Fibroblast of skin of scalp (primary cell): ENCODE results near the gene CDH19. TPM values are rescaled to one million over a fixed set of nuclear protein-coding genes. Genes with fewer than 3 reads are reported as not detected.
A peak's percentile ranks its signal among the peaks of the same experiment; 100 is the strongest.

ENCODE experiments used
- DNase-seq: peaks from one replicate; pipeline ENCODE4 v3.0.0-alpha.2; 2013
- polyA plus RNA-seq, 2 experiments: library from polyadenylated mRNA; unstranded; fragments of 120-200 nt; gene quantifications; one replicate each; pipeline ENCODE4 v1.2.1, GENCODE V29; 2013; ENCODE audit not compliant: insufficient read length in 2 of 2

Gene CDH19
- polyA plus RNA-seq (2013, experiment 1 of 2; ENCODE audit: insufficient read length), result not detected
- polyA plus RNA-seq (2013, experiment 2 of 2; ENCODE audit: insufficient read length), result 0.12 TPM

GRCh38 chr18:66603941-66604627 is at the start of gene CDH19:
TSS of gene CDH19 (minus strand) at chr18:66604090. CDS start at chr18:66572204, 31,886 bp downstream.
- no peak for DNase-seq

- no peak for DNase-seq
These were observed 43.8 kb upstream of the CDH19 start for GRCh38 chr18:66647671-66648070.

- DNase-seq, result no peak
These were observed 42.7 kb upstream of the CDH19 start for GRCh38 chr18:66646609-66647008.

- no peak for DNase-seq
These were observed 42.1 kb upstream of the CDH19 start for GRCh38 chr18:66645983-66646382.

- DNase-seq, result no peak
These were observed 37.2 kb upstream of the CDH19 start for GRCh38 chr18:66641056-66641455.

GRCh38 chr18:66640431-66640830 is 36.5 kb upstream of the CDH19 start:
- DNase-seq, result peak; percentile 1

GRCh38 chr18:66638856-66639629 is 35.2 kb upstream of the CDH19 start:
- DNase-seq, result no peak

- no peak for DNase-seq
These were observed 31.5 kb upstream of the CDH19 start for GRCh38 chr18:66635342-66635741.

- DNase-seq, result peak; percentile 41
These were observed 28.9 kb upstream of the CDH19 start for GRCh38 chr18:66632756-66633155.

GRCh38 chr18:66630831-66631230 is 26.9 kb upstream of the CDH19 start:
- DNase-seq, result no peak

GRCh38 chr18:66623821-66624220 is 19.9 kb upstream of the CDH19 start:
- DNase-seq, result no peak

GRCh38 chr18:66621816-66622576 is 18.1 kb upstream of the CDH19 start:
- DNase-seq, result no peak

- DNase-seq, result peak; percentile 2
These were observed 12.7 kb upstream of the CDH19 start for GRCh38 chr18:66616523-66616983.

- no peak for DNase-seq
These were observed 11.3 kb upstream of the CDH19 start for GRCh38 chr18:66615176-66615575.

GRCh38 chr18:66607632-66608031 is 3.7 kb upstream of the CDH19 start:
- DNase-seq, result no peak

GRCh38 chr18:66601649-66602048 is 2.2 kb downstream of the CDH19 start:
- no peak for DNase-seq

GRCh38 chr18:66599190-66599589 is 4.7 kb downstream of the CDH19 start:
- no peak for DNase-seq

GRCh38 chr18:66587430-66587829 is 16.5 kb downstream of the CDH19 start:
- no peak for DNase-seq

- no peak for DNase-seq
These were observed 21.7 kb downstream of the CDH19 start for GRCh38 chr18:66582211-66582610.

GRCh38 chr18:66575263-66575662 is 28.6 kb downstream of the CDH19 start:
- DNase-seq, result no peak

GRCh38 chr18:66571845-66572244 is 32.0 kb downstream of the CDH19 start:
- no peak for DNase-seq

GRCh38 chr18:66566616-66567015 is 37.3 kb downstream of the CDH19 start:
- DNase-seq, result no peak

- DNase-seq, result peak; percentile 4
These were observed 39.7 kb downstream of the CDH19 start for GRCh38 chr18:66564236-66564635.
